A375 (cell line): ENCODE measurements around the gene MRPL28. TPM values are rescaled to one million over a fixed set of nuclear protein-coding genes. Genes with fewer than 3 reads are reported as not detected.

Source experiments
- total RNA-seq: library from RNA; depleted of rRNA; stranded (reverse); fragments of >200 nt; shearing (Covaris generic); gene quantifications from 2 replicates; pipeline ENCODE4 v1.2.3, GENCODE V29; 2014; rRNA removed

MRPL28 gene
- 248 and 271 TPM in 2 replicates for total RNA-seq

GRCh38 chr16:370443-370842 is at the start of gene MRPL28:
TSS of gene MRPL28 (minus strand) at chr16:370538. CDS start at chr16:370218, 320 bp downstream.

DNA sequence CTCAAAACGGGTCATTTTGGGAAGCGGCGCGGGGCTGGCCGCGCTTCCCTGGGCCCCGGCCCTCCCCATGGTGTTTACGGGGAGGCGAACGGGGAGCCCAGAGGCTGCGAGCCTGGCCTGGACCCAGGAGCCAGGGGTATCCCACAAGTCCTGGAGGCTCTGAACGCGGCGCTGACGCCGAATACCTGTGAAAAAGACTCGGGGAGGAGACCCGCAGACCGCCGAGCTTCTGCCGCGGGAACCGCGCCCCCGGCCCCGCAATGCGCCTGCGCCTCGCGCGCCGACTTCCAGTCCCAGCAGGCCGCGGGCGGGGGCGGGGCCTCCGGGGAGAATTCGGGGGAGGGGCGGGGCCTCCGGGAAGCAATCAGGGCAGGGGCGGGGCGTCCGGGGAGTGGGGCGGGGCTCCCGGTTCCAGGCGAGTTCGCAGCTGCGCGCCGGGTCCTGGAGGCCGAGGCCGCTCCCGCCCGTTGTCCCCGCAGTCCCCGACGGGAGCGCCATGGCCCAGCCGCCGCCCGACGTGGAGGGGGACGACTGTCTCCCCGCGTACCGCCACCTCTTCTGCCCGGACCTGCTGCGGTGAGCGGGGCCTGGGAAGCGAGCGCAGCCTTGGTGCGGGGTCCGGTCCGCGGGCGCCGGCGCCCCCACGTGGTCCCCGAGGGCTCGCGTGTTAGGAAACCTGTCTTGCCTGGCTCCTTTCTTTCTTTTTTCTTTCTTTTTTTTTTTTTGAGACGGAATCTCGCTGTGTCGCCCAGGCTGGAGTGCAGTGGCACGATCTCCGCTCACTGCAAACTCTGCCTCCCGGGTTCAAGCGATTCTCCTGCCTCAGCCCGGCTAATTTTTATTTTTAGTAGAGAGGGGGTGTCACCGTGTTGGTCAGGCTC is 31.4 kb upstream of the MRPL28 start, which contains the start of gene DECR2:
Gene DECR2, plus strand, starts transcription at position 418 of the 881 bp plus-strand sequence. Its CDS starts 79 bp downstream, at position 497.

DNA sequence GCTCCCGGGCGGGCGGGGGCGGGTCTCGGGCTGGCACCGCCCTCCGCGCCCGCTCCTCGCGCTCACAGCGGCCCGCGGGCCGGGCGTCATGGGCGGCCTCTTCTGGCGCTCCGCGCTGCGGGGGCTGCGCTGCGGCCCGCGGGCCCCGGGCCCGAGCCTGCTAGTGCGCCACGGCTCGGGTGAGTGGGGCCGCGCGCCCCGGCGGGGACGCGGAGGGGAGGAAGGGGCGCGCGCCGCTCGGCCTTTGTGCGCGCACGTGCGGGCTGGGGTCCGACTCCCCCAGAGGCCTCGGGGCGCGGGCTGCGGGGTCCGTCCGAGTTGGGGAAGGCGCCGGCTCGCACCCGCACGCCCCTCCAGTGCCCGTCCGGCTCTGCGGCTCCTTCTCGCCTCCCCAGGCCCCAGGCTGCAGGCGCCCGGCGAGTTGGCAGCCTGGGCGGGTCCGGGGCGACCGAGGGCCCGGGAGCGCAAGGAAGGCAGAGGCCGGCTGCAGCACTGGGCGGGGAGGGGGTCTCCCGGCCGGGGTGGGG is 26.9 kb upstream of the MRPL28 start, which contains the start of gene NME4:
Gene NME4, plus strand, starts transcription at position 65 of the 527 bp plus-strand sequence. Its CDS starts 24 bp downstream, at position 89.

DNA sequence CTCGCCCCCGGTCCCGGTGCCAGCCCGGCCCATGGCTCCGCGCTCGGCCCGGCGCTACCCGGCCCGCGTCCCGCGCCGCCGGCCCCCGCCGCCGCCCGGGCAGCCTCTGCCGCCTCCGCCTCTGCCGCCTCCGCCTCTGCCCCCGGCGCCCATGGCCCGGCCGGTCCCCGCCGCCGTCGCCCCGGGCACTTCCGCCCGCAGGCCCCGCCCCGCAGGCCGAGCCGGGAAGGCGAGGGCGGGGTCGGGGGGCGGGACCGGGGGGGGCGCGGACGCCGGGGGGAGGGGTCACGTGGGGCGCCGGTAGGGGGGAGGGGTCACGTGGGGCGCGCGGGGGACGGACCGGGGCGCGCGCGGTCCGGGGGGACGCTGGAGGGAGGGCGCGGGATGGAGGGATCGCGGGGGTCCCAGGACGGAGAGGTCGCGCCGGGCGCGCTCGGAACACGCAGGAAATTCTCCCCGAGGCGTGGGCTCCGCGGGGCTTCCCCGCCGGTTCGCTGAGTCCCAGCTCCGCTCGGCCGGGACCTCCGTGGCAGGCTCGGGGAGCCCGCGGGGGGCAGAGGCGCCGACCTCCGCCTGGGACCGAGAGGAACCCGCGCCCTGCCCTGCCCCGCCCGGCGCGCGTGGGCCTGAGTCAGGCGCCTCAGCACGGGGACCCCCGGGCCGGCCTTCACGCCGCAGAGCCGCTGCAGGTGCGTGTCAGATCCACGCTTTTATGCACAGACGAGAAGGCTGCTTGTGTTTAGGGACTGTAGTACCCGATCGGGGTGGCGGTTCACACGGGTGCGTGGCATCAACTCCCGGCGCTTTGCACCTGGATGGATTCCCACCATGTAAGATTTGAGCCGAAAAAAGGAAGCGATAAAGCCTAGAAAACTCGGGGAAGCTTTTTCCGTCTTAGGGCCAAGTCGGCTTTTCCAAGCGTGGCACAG is 11.7 kb upstream of the MRPL28 start, which contains the start of gene PGAP6:
Gene PGAP6, minus strand, starts transcription at position 190 of the 929 bp plus-strand sequence. Its CDS starts 157 bp downstream, at position 33.

GRCh38 chr16:352547-353403 is 17.6 kb downstream of the MRPL28 start, which contains the start of gene AXIN1:
TSS of gene AXIN1 (minus strand) at chr16:352723. CDS start at chr16:347025, 5,698 bp downstream.

Other genes starting within 250 kb of the MRPL28 start
- 13.2 and 14.9 TPM in 2 replicates for gene NPRL3, start 231.9 kb downstream of the MRPL28 start, total RNA-seq
- gene HBZ, start 217.9 kb downstream of the MRPL28 start, total RNA-seq, result not detected in 2 replicates
- not detected in 2 replicates for gene HBM, start 204.6 kb downstream of the MRPL28 start, total RNA-seq
- not detected in 2 replicates for gene HBA2, start 197.7 kb downstream of the MRPL28 start, total RNA-seq
- not detected in 2 replicates for gene HBA1, start 193.9 kb downstream of the MRPL28 start, total RNA-seq
- not detected in 2 replicates for gene HBQ1, start 190.1 kb downstream of the MRPL28 start, total RNA-seq
- gene LUC7L, start 141.1 kb downstream of the MRPL28 start, total RNA-seq, result 53.1 and 65.3 TPM in 2 replicates
- 58.9 and 70.9 TPM in 2 replicates for gene FAM234A, start 135.7 kb downstream of the MRPL28 start, total RNA-seq
- 0.04 and 0.08 TPM in 2 replicates for gene RGS11, start 94.6 kb downstream of the MRPL28 start, total RNA-seq
- gene ARHGDIG, start 89.9 kb downstream of the MRPL28 start, total RNA-seq, result 3.2 and 4.5 TPM in 2 replicates
- gene PDIA2, start 87.4 kb downstream of the MRPL28 start, total RNA-seq, result 0.41 and 0.88 TPM in 2 replicates
- gene AXIN1, start 17.8 kb downstream of the MRPL28 start, total RNA-seq, result 36.7 and 40.2 TPM in 2 replicates
- 25.1 and 44.4 TPM in 2 replicates for gene PGAP6, start 11.4 kb upstream of the MRPL28 start, total RNA-seq
- gene NME4, start 26.7 kb upstream of the MRPL28 start, total RNA-seq, result 226 and 246 TPM in 2 replicates
- gene DECR2, start 31.3 kb upstream of the MRPL28 start, total RNA-seq, result 18.3 and 25.2 TPM in 2 replicates
- gene RAB11FIP3, start 55.1 kb upstream of the MRPL28 start, total RNA-seq, result 20.9 and 24.1 TPM in 2 replicates
- gene CAPN15, start 157.2 kb upstream of the MRPL28 start, total RNA-seq, result 53.1 and 58.8 TPM in 2 replicates
- gene PRR35, start 189.9 kb upstream of the MRPL28 start, total RNA-seq, result 0.16 TPM in 1 of 2 replicates, not detected in the other
- gene NHLRC4, start 196.5 kb upstream of the MRPL28 start, total RNA-seq, result 0.11 and 0.56 TPM in 2 replicates
- 35.4 and 47.3 TPM in 2 replicates for gene PIGQ, start 199.4 kb upstream of the MRPL28 start, total RNA-seq
- gene RAB40C, start 219.5 kb upstream of the MRPL28 start, total RNA-seq, result 15.6 and 17.4 TPM in 2 replicates